ENCODE results near the gene NR3C2. TPM values are rescaled to one million over a fixed set of nuclear protein-coding genes. Genes with fewer than 3 reads are reported as not detected.

NR3C2 gene
- total RNA-seq, 1 experiment from 2014 or later, result 14.2 TPM

- H3K4me3 Mint-ChIP-seq (ENCODE audit: low read depth, unreplicated experiment), result no peak overlapping the region
- H3K27me3 Mint-ChIP-seq (ENCODE audit: unreplicated experiment), result no peaks in the 10 kb centered on the region
- H3K4me1 Mint-ChIP-seq (ENCODE audit: low read depth, unreplicated experiment), result peaks cover 28% of the 10 kb centered on the region
- no peaks in the 10 kb centered on the region for H3K36me3 Mint-ChIP-seq (ENCODE audit: insufficient read depth, unreplicated experiment)
- DNase-seq, result no peak
- CTCF ChIA-PET, result interaction anchor here (0.8 kb wide), 1 partner anchor 10 kb away, joined by 5 read pairs; no protein-coding TSS in a partner anchor
- intact Hi-C loops (cut with micrococcal nuclease; ENCODE audit: unreplicated experiment), result no loop called here
- H3K9me3 Mint-ChIP-seq (ENCODE audit: low read depth, unreplicated experiment), result no peaks in the 10 kb centered on the region
- TF ChIP-seq, protein P1, sequence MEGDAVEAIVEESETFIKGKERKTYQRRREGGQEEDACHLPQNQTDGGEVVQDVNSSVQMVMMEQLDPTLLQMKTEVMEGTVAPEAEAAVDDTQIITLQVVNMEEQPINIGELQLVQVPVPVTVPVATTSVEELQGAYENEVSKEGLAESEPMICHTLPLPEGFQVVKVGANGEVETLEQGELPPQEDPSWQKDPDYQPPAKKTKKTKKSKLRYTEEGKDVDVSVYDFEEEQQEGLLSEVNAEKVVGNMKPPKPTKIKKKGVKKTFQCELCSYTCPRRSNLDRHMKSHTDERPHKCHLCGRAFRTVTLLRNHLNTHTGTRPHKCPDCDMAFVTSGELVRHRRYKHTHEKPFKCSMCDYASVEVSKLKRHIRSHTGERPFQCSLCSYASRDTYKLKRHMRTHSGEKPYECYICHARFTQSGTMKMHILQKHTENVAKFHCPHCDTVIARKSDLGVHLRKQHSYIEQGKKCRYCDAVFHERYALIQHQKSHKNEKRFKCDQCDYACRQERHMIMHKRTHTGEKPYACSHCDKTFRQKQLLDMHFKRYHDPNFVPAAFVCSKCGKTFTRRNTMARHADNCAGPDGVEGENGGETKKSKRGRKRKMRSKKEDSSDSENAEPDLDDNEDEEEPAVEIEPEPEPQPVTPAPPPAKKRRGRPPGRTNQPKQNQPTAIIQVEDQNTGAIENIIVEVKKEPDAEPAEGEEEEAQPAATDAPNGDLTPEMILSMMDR (IDR thresholded peaks at IDR 0.05; ENCODE audit: unreplicated experiment), result no peak
- BruUV-seq (replicated peaks), result no TSS peak
- no peak overlapping the region for H3K27ac Mint-ChIP-seq (ENCODE audit: unreplicated experiment)
Measured at GRCh38 chr4:148064451-148064850, 377.8 kb downstream of the NR3C2 start.

DNA sequence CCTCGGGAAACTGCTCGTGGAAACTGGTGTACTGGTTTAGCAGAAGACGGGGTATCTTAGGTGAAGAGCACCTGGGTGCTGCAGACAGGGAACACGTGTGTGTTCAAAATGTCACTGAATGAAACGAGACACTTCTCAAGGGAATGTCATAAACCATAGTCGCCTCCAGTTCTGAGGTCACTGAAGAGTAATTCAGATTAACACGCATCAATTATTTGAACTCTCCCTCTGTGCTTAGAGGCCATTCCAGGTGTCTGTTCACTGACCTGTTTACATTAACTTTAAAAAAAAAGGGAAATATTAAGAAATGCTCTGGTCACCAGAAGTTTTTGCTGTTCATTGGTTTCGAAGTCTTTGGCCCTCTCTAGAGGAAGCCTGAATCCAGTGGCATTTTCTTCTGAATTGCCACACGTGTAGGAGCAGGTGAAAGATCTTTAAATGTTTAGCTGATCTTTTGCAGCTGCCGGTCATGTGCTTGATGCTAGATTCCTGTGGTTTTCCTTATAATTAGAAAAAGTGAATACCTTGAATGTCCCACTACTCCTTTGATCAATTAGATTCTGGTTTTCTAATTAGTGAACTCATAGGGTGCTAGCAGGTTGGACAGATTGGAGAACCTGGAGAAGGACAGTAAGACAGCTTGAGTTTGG is 379.8 kb downstream of the NR3C2 start:
- CTCF ChIA-PET, result no interaction called here
- H3K27ac Mint-ChIP-seq (ENCODE audit: unreplicated experiment), result peak overlapping the region; percentile 68

DNA sequence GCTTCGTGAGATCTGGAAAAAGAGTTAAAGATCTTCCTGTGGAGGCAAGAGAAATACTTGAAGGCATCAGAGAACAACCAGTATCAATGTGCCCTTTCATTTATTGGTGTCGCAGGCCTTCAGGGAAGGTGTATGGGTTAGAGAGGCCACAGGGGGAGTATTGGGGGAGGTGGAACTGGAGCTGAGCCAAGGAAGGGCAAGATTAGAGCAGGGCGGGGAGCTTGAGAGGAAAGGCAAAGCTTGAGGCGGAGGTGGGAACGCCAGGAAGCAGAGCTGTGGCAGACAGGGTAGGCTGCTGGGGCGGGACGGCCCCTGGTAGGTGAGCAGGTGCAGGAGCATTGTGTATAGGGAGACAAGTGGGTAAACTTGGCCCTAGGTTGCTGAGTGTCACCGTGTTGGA is 380.4 kb downstream of the NR3C2 start:
- no TSS peak for BruUV-seq (replicated peaks)
- Mint-ChIP-seq H3K9me3 (ENCODE audit: low read depth, unreplicated experiment) (no peaks in the 10 kb centered on the region), H3K4me3 (ENCODE audit: low read depth, unreplicated experiment) (peak overlapping the region; percentile 60), H3K4me1 (ENCODE audit: low read depth, unreplicated experiment) (peaks cover 31% of the 10 kb centered on the region), H3K27me3 (ENCODE audit: unreplicated experiment) (no peaks in the 10 kb centered on the region), H3K27ac (ENCODE audit: unreplicated experiment) (peak overlapping the region; percentile 68), H3K36me3 (ENCODE audit: insufficient read depth, unreplicated experiment) (no peaks in the 10 kb centered on the region)
- DNase-seq, result peak; percentile 14
- TF ChIP-seq, protein P1 (IDR thresholded peaks at IDR 0.05; ENCODE audit: unreplicated experiment), result no peak
- CTCF ChIA-PET, result no interaction called here
- intact Hi-C loops (cut with micrococcal nuclease; ENCODE audit: unreplicated experiment), result no loop called here

More for the DNA sequence above, 379.8 kb downstream of the NR3C2 start:
- DNase-seq, result no peak
- no peaks in the 10 kb centered on the region for H3K36me3 Mint-ChIP-seq (ENCODE audit: insufficient read depth, unreplicated experiment)
- intact Hi-C loops (cut with micrococcal nuclease; ENCODE audit: unreplicated experiment), result no loop called here
- H3K4me1 Mint-ChIP-seq (ENCODE audit: low read depth, unreplicated experiment), result peaks cover 29% of the 10 kb centered on the region
- TF ChIP-seq, protein P1 (IDR thresholded peaks at IDR 0.05; ENCODE audit: unreplicated experiment), result no peak
- no peaks in the 10 kb centered on the region for H3K27me3 Mint-ChIP-seq (ENCODE audit: unreplicated experiment)
- BruUV-seq (replicated peaks), result no TSS peak
- peak overlapping the region; percentile 60 for H3K4me3 Mint-ChIP-seq (ENCODE audit: low read depth, unreplicated experiment)
- H3K9me3 Mint-ChIP-seq (ENCODE audit: low read depth, unreplicated experiment), result no peaks in the 10 kb centered on the region

DNA sequence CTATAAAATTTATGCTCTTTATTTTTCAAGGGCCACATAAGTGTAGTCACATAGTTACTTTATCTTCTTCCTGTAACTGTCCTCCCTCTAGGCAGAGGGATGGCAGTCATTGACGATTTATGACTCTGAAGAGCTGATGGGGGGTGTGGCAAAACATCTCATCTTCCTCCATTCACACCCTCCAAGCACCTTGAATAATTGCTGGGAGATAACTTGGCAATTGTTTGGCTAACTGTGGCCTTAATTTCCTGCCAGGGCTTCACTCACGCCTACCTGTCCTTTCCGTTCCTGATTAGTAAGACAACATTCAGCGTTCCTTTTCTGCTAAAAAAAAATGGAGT is 381.1 kb downstream of the NR3C2 start:
- no peaks in the 10 kb centered on the region for H3K27me3 Mint-ChIP-seq (ENCODE audit: unreplicated experiment)
- peaks cover 36% of the 10 kb centered on the region for H3K4me1 Mint-ChIP-seq (ENCODE audit: low read depth, unreplicated experiment)
- TF ChIP-seq, protein P1 (IDR thresholded peaks at IDR 0.05; ENCODE audit: unreplicated experiment), result no peak
- DNase-seq, result no peak
- CTCF ChIA-PET, result no interaction called here
- BruUV-seq (replicated peaks), result no TSS peak
- no peaks in the 10 kb centered on the region for H3K36me3 Mint-ChIP-seq (ENCODE audit: insufficient read depth, unreplicated experiment)
- H3K27ac Mint-ChIP-seq (ENCODE audit: unreplicated experiment), result peak overlapping the region; percentile 68
- intact Hi-C loops (cut with micrococcal nuclease; ENCODE audit: unreplicated experiment), result no loop called here
- H3K4me3 Mint-ChIP-seq (ENCODE audit: low read depth, unreplicated experiment), result peak overlapping the region; percentile 60
- no peaks in the 10 kb centered on the region for H3K9me3 Mint-ChIP-seq (ENCODE audit: low read depth, unreplicated experiment)
